Kidney (tissue), 14 donors: ENCODE data around the gene IL13RA1. TPM values are rescaled to one million over a fixed set of nuclear protein-coding genes. Genes with fewer than 3 reads are reported as not detected.

ENCODE experiments used
- DNase-seq, 5 donors: peaks; one replicate each; pipeline ENCODE4 v3.0.0-alpha.2; 2013 to 2020
- FAIRE-seq: peaks from 2 replicates; lab custom pipeline; 2012; peaks lifted over from hg19 to GRCh38; lab: Jason Lieb, UNC
- H3K27ac ChIP-seq, 2 donors: one replicate each; pipeline ENCODE4 v1.7.0; 2013; ENCODE audit warnings: low read depth in 2 of 2, low read length in 2 of 2, inconsistent platforms in 1 of 2
- H3K27me3 ChIP-seq: one replicate; pipeline ENCODE4 v1.7.1; 2013; ENCODE audit warnings: low read length, inconsistent platforms; ENCODE audit not compliant: control insufficient read depth, insufficient read depth
- H3K36me3 ChIP-seq, 3 donors: one replicate each; pipeline versions ENCODE4 v1.7.0 to v1.7.1; 2013; ENCODE audit warnings: low read length in 3 of 3, control low read depth in 1 of 3, inconsistent platforms in 1 of 3; ENCODE audit not compliant: insufficient read depth in 3 of 3, control insufficient read depth in 2 of 3
- H3K4me1 ChIP-seq, 3 donors: one replicate each; pipeline versions ENCODE4 v1.7.0 to v1.7.1; 2013; ENCODE audit warnings: low read length in 3 of 3, inconsistent platforms in 1 of 3, low read depth in 1 of 3; ENCODE audit not compliant: control insufficient read depth in 2 of 3, insufficient read depth in 2 of 3
- H3K4me3 ChIP-seq, 3 donors: one replicate each; pipeline versions ENCODE4 v1.7.0 to v1.8.1; 2013; ENCODE audit warnings: low read length in 3 of 3, control low read depth in 1 of 3, inconsistent platforms in 1 of 3
- H3K9ac ChIP-seq, 3 donors: one replicate each; pipeline versions ENCODE4 v1.7.0 to v1.7.1; 2013; ENCODE audit warnings: low read length in 3 of 3, control low read depth in 1 of 3, inconsistent platforms in 1 of 3
- H3K9me3 ChIP-seq, 3 donors: one replicate each; pipeline versions ENCODE4 v1.7.0 to v1.7.1; 2013; ENCODE audit warnings: low read length in 3 of 3, control low read depth in 1 of 3, inconsistent platforms in 1 of 3; ENCODE audit not compliant: control insufficient read depth in 2 of 3, insufficient read depth in 1 of 3
- intact Hi-C: fragments of 100-400 bp; cut with DNase I; formaldehyde crosslinking; loops from one replicate; pipeline ENCODE4 v1.11.1; 2022
- polyA plus RNA-seq: library from polyadenylated mRNA; stranded (reverse); fragments of 350-450 nt; fragmentation: Illumina TruSeq; extraction: RNeasy Lipid Tissue Mini Kit (QIAGEN cat#74804); gene quantifications from one replicate; pipeline ENCODE4 v1.2.3, GENCODE V29; 2014; ENCODE audit warnings: low read depth, low replicate concordance; ENCODE audit not compliant: insufficient read depth
- total RNA-seq: library from RNA; stranded (reverse); fragmentation: NEBNext Ultra II Directional; extraction: Animal tissue kit (Norgen Biotek cat#: 25700); gene quantifications from one replicate; pipeline ENCODE4 v1.2.1, GENCODE V29; 2021
- TF ChIP-seq, protein P1 (sequence below): IDR thresholded peaks from 3 replicates; pipeline ENCODE4 v1.5.1; 2012; ENCODE audit warnings: mild to moderate bottlenecking, moderate library complexity, borderline replicate concordance; ENCODE audit not compliant: insufficient read depth; ENCODE audit errors: extremely low read depth
- donor health status: control.
- donor health status: control.
- donor health status: control.
- donor health status: control.
- donor health status: control.
- donor health status: DM: yes; HTN: yes; CAD: no.
- donor health status: Normal renal cell carcinoma (clear cell type).

IL13RA1 gene
- total and polyA plus RNA-seq, 2 donors from 2014 or later = 26.5 to 79.8 TPM

DNA sequence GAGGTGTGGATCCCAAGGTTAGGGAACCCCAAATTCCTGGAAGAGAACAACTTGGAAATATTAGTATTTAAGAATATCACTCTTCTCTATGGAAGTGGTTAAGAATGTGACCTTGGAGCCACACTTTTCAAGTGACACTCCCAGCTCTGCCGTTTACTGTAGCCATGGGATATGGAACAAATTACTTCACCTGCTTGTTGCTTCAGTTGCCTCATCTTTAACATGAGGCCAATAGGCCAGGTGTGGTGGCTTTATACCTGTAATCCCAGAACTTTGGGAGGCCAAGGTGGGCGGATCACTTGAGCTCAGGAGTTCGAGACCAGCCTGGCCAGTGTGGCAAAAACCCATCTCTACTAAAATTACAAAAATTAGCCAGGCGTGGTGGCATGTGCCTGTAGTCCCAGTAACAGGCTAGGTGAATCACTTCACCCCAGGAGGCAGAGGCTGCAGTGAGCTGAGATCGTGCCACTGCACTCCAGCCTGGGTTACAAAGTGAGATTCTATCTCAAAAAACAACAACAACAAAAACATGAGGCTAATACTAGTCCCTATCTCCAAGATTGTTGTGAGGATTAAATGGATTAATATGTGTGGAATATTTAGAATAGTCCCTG lies 13.0 kb downstream of the IL13RA1 start:
- Histone ChIP-seq H3K9me3 (peaks cover 0 to 1% (median 0%) of the 10 kb centered on the region in 3 donors), H3K36me3 (no peaks in the 10 kb centered on the region), H3K4me1 (no peaks in the 10 kb centered on the region), H3K27ac (no peak overlapping the region), H3K27me3 (no peaks in the 10 kb centered on the region), H3K9ac (no peak overlapping the region), H3K4me3 (no peak overlapping the region)
- intact Hi-C loops = no loop called here
- DNase-seq (no peak), FAIRE-seq (no peak)
- TF ChIP-seq, protein P1, sequence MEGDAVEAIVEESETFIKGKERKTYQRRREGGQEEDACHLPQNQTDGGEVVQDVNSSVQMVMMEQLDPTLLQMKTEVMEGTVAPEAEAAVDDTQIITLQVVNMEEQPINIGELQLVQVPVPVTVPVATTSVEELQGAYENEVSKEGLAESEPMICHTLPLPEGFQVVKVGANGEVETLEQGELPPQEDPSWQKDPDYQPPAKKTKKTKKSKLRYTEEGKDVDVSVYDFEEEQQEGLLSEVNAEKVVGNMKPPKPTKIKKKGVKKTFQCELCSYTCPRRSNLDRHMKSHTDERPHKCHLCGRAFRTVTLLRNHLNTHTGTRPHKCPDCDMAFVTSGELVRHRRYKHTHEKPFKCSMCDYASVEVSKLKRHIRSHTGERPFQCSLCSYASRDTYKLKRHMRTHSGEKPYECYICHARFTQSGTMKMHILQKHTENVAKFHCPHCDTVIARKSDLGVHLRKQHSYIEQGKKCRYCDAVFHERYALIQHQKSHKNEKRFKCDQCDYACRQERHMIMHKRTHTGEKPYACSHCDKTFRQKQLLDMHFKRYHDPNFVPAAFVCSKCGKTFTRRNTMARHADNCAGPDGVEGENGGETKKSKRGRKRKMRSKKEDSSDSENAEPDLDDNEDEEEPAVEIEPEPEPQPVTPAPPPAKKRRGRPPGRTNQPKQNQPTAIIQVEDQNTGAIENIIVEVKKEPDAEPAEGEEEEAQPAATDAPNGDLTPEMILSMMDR = no peak

DNA sequence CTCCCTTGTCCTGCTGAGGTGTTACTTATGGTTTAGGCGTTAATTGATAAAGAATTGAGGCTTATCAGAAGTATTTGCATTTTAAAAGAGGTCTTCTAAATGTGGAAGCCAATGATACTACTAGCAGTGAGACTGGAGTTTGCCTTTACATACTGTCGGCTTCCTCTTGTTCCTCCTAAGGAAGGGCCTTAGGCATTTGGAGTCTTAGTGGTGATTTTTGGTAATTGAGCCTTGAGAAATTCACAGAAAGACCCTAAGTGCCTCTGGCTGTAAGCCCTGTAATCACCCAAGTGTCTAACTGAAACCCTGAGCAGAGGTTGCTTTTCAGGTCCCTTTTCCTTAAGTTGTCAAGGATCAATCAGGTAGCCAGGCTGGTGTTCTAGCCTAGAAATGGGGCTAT lies 14.8 kb downstream of the IL13RA1 start:
- no peaks in the 10 kb centered on the region for H3K36me3 ChIP-seq
- FAIRE-seq (no peak), DNase-seq (no peak)
- intact Hi-C loops = no loop called here
- no peaks in the 10 kb centered on the region for H3K27me3 ChIP-seq
- H3K9ac ChIP-seq = no peak overlapping the region
- no peak overlapping the region for H3K4me3 ChIP-seq
- TF ChIP-seq, protein P1 = no peak
- H3K4me1 ChIP-seq = no peaks in the 10 kb centered on the region
- H3K27ac ChIP-seq = no peak overlapping the region
- H3K9me3 ChIP-seq = peaks cover 0 to 1% (median 0%) of the 10 kb centered on the region in 3 donors

DNA sequence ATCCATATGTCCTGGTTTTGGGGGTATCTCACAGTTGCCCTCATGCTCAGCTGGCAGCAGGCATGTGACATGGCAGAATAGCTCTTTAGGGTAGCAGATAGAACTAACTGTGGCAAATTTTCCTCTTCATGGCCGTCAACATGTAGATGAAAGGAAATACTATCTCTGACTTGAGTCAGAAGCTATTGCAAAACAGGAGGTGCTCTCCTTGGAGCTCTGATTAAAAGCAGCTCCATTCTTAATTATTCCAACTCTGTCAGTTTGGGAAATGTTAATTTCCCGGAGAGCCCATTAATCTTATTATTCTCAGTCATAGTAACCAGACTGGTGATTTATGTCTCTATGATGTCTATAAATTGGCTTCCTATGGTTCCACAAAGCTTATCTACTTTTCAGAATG lies 18.2 kb downstream of the IL13RA1 start:
- H3K9ac ChIP-seq = no peak overlapping the region
- peaks cover 0 to 5% (median 2%) of the 10 kb centered on the region in 3 donors for H3K36me3 ChIP-seq
- H3K27me3 ChIP-seq = no peaks in the 10 kb centered on the region
- TF ChIP-seq, protein P1 = no peak
- no peaks in the 10 kb centered on the region for H3K4me1 ChIP-seq
- no peaks in the 10 kb centered on the region for H3K9me3 ChIP-seq
- no peak overlapping the region for H3K27ac ChIP-seq
- intact Hi-C loops = no loop called here
- FAIRE-seq (no peak), DNase-seq (no peak)
- H3K4me3 ChIP-seq = no peak overlapping the region
